Right lobe of liver (tissue), 4 donors: ENCODE results near the gene KCNIP1.

Experiments
- POLR2A ChIP-seq: fragments of 450-650 bp; IDR thresholded peaks from one replicate; pipeline ENCODE4 v1.6.1; 2017; ENCODE audit warnings: antibody characterized with exemption, mild to moderate bottlenecking
- TF ChIP-seq, protein P1 (sequence below), 4 donors: fragments of 200-600 bp in 3 of 4; fragments of 450-650 bp in 1 of 4; IDR thresholded peaks; one replicate each; pipeline versions ENCODE4 v1.5.1 to v1.8.0; 2016 to 2022; ENCODE audit warnings: antibody characterized with exemption in 4 of 4, mild to moderate bottlenecking in 2 of 4
- donor health status: DM: no; HTN: no; CAD: no.
- donor health status: DM: no; HTN: no; CAD: no.
- donor health status: DM: no; HTN: yes; CAD: no.

DNA sequence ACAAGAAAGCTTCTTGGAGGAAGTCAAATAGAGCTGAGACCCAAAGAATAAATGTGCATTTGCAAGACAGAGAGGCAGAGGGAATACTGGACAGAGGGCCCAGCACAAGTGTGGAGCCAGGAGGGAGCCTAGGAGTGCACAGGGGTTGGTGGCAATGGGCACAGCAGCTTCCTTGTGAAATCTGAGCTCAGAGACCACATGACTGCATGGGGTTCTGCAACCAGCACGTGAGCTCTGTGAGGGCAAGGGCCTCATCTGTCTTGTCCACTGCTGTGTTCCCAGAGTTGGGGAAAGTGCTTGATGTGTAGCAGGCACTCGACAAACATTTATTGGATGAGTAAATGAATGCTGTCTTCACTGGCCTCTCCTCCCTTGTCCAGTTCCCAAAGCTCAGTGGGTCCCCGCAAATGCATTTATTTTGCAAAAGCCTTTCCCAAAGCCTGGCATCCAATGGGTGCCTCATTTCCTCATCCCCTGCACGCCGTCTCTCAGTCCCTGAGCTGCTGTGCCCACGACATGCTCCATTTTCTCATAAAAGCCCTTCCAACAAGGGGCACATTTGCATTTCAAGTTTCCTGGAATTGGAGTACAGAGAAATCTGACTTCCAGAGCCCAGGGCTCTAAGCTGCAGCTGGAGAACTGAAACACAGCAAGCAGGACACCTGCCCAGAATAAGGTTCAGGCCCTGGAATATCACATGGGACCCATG, 58.5 kb downstream of the KCNIP1 start:
- TF ChIP-seq POLR2A = no peak
- TF ChIP-seq, protein P1, sequence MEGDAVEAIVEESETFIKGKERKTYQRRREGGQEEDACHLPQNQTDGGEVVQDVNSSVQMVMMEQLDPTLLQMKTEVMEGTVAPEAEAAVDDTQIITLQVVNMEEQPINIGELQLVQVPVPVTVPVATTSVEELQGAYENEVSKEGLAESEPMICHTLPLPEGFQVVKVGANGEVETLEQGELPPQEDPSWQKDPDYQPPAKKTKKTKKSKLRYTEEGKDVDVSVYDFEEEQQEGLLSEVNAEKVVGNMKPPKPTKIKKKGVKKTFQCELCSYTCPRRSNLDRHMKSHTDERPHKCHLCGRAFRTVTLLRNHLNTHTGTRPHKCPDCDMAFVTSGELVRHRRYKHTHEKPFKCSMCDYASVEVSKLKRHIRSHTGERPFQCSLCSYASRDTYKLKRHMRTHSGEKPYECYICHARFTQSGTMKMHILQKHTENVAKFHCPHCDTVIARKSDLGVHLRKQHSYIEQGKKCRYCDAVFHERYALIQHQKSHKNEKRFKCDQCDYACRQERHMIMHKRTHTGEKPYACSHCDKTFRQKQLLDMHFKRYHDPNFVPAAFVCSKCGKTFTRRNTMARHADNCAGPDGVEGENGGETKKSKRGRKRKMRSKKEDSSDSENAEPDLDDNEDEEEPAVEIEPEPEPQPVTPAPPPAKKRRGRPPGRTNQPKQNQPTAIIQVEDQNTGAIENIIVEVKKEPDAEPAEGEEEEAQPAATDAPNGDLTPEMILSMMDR (IDR thresholded peaks at IDR 0.05) = no peak
